ENCODE results near the gene KRT86. TPM values are rescaled to one million over a fixed set of nuclear protein-coding genes. Genes with fewer than 3 reads are reported as not detected.

The KRT86 gene
- total and polyA plus RNA-seq, 2 experiments from 2014 or later = 0.16 TPM; not detected in 1

DNA sequence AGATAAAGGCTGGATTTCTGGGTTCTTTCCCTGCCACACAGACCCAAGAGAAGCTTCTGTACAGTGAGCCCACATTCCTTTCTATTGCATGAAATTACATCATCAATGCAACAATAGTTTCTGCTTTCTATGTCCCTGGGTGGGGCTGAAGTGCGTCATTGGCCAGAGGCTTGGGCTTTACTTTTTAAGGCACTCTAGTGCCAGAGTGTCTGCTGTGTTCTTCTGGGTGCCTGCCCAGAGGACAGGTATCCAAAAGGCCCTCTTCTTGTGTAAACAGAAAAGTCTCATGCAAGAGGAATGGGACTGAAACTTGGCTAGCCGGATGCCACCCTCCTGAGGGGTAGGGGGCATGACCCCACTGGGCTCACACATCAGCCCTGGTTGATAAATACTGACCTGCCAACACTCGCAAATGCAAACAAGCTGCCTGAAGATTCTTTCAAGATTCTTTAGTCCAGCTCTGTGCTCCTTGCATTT is 5.9 kb downstream of the KRT86 start:
- H3K9me3 Mint-ChIP-seq = no peaks in the 10 kb centered on the region
- peaks cover 11% of the 10 kb centered on the region for H3K27me3 Mint-ChIP-seq (ENCODE audit: insufficient read depth, low read depth, poor library complexity)
- Histone ChIP-seq H3K4me3 (no peak overlapping the region), H3K27me3 (ENCODE audit: insufficient read depth) (peaks cover 11% of the 10 kb centered on the region), H3K4me2 (no peak overlapping the region), H3K36me3 (ENCODE audit: insufficient read depth) (no peaks in the 10 kb centered on the region), H3K27ac (ENCODE audit: low read depth) (no peak overlapping the region), H3F3A (replicated peaks; ENCODE audit: low read depth) (no peaks in the 10 kb centered on the region), H2AFZ (no peak overlapping the region), H3K4me1 (ENCODE audit: insufficient read depth) (no peaks in the 10 kb centered on the region; the same call in 1 of the 2 replicates), H3K79me2 (replicated peaks; ENCODE audit: insufficient read depth) (no peaks in the 10 kb centered on the region), H3K9me2 (ENCODE audit: insufficient read depth) (0 out of 2 replicates have a peak, but pooled peaks cover 3% of the 10 kb centered on the region), H4K20me1 (replicated peaks; ENCODE audit: insufficient read depth) (no peaks in the 10 kb centered on the region)
- DNase-seq (ENCODE audit: low spot score) (no peak), ATAC-seq (no peak)
- TF ChIP-seq EZH2phosphoT487 (IDR thresholded peaks at IDR 0.05; ENCODE audit: unreplicated experiment) (no peak), ZNF331 (CRISPR knock-in tag; IDR thresholded peaks at IDR 0.05; ENCODE audit: low read depth) (no peak), ZNF114 (CRISPR knock-in tag; IDR thresholded peaks at IDR 0.05) (no peak), JUNB (IDR thresholded peaks at IDR 0.05; ENCODE audit: unreplicated experiment) (no peak), POLR2AphosphoS5 (IDR thresholded peaks at IDR 0.05; ENCODE audit: low read depth) (no peak), EZH2 (IDR thresholded peaks at IDR 0.05; ENCODE audit: low read depth, unreplicated experiment) (no peak), NANOG (IDR thresholded peaks at IDR 0.05; ENCODE audit: borderline replicate concordance) (no peak)
- TF ChIP-seq, protein P1, sequence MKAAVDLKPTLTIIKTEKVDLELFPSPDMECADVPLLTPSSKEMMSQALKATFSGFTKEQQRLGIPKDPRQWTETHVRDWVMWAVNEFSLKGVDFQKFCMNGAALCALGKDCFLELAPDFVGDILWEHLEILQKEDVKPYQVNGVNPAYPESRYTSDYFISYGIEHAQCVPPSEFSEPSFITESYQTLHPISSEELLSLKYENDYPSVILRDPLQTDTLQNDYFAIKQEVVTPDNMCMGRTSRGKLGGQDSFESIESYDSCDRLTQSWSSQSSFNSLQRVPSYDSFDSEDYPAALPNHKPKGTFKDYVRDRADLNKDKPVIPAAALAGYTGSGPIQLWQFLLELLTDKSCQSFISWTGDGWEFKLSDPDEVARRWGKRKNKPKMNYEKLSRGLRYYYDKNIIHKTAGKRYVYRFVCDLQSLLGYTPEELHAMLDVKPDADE (IDR thresholded peaks at IDR 0.05) = no peak
- TF ChIP-seq, protein P2, sequence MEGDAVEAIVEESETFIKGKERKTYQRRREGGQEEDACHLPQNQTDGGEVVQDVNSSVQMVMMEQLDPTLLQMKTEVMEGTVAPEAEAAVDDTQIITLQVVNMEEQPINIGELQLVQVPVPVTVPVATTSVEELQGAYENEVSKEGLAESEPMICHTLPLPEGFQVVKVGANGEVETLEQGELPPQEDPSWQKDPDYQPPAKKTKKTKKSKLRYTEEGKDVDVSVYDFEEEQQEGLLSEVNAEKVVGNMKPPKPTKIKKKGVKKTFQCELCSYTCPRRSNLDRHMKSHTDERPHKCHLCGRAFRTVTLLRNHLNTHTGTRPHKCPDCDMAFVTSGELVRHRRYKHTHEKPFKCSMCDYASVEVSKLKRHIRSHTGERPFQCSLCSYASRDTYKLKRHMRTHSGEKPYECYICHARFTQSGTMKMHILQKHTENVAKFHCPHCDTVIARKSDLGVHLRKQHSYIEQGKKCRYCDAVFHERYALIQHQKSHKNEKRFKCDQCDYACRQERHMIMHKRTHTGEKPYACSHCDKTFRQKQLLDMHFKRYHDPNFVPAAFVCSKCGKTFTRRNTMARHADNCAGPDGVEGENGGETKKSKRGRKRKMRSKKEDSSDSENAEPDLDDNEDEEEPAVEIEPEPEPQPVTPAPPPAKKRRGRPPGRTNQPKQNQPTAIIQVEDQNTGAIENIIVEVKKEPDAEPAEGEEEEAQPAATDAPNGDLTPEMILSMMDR (conservative IDR thresholded peaks at IDR 0.05; ENCODE audit: low read depth in 2 of 2) = no peak
- TF ChIP-seq, protein P3, sequence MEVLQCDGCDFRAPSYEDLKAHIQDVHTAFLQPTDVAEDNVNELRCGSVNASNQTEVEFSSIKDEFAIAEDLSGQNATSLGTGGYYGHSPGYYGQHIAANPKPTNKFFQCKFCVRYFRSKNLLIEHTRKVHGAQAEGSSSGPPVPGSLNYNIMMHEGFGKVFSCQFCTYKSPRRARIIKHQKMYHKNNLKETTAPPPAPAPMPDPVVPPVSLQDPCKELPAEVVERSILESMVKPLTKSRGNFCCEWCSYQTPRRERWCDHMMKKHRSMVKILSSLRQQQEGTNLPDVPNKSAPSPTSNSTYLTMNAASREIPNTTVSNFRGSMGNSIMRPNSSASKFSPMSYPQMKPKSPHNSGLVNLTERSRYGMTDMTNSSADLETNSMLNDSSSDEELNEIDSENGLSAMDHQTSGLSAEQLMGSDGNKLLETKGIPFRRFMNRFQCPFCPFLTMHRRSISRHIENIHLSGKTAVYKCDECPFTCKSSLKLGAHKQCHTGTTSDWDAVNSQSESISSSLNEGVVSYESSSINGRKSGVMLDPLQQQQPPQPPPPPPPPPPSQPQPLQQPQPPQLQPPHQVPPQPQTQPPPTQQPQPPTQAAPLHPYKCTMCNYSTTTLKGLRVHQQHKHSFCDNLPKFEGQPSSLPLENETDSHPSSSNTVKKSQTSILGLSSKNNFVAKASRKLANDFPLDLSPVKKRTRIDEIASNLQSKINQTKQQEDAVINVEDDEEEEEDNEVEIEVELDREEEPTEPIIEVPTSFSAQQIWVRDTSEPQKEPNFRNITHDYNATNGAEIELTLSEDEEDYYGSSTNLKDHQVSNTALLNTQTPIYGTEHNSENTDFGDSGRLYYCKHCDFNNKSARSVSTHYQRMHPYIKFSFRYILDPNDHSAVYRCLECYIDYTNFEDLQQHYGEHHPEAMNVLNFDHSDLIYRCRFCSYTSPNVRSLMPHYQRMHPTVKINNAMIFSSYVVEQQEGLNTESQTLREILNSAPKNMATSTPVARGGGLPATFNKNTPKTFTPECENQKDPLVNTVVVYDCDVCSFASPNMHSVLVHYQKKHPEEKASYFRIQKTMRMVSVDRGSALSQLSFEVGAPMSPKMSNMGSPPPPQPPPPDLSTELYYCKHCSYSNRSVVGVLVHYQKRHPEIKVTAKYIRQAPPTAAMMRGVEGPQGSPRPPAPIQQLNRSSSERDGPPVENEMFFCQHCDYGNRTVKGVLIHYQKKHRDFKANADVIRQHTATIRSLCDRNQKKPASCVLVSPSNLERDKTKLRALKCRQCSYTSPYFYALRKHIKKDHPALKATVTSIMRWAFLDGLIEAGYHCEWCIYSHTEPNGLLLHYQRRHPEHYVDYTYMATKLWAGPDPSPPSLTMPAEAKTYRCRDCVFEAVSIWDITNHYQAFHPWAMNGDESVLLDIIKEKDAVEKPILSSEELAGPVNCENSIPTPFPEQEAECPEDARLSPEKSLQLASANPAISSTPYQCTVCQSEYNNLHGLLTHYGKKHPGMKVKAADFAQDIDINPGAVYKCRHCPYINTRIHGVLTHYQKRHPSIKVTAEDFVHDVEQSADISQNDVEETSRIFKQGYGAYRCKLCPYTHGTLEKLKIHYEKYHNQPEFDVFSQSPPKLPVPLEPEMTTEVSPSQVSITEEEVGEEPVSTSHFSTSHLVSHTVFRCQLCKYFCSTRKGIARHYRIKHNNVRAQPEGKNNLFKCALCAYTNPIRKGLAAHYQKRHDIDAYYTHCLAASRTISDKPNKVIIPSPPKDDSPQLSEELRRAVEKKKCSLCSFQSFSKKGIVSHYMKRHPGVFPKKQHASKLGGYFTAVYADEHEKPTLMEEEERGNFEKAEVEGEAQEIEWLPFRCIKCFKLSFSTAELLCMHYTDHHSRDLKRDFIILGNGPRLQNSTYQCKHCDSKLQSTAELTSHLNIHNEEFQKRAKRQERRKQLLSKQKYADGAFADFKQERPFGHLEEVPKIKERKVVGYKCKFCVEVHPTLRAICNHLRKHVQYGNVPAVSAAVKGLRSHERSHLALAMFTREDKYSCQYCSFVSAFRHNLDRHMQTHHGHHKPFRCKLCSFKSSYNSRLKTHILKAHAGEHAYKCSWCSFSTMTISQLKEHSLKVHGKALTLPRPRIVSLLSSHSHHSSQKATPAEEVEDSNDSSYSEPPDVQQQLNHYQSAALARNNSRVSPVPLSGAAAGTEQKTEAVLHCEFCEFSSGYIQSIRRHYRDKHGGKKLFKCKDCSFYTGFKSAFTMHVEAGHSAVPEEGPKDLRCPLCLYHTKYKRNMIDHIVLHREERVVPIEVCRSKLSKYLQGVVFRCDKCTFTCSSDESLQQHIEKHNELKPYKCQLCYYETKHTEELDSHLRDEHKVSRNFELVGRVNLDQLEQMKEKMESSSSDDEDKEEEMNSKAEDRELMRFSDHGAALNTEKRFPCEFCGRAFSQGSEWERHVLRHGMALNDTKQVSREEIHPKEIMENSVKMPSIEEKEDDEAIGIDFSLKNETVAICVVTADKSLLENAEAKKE (CRISPR knock-in tag; IDR thresholded peaks at IDR 0.05) = no peak
- TF ChIP-seq, protein P4, sequence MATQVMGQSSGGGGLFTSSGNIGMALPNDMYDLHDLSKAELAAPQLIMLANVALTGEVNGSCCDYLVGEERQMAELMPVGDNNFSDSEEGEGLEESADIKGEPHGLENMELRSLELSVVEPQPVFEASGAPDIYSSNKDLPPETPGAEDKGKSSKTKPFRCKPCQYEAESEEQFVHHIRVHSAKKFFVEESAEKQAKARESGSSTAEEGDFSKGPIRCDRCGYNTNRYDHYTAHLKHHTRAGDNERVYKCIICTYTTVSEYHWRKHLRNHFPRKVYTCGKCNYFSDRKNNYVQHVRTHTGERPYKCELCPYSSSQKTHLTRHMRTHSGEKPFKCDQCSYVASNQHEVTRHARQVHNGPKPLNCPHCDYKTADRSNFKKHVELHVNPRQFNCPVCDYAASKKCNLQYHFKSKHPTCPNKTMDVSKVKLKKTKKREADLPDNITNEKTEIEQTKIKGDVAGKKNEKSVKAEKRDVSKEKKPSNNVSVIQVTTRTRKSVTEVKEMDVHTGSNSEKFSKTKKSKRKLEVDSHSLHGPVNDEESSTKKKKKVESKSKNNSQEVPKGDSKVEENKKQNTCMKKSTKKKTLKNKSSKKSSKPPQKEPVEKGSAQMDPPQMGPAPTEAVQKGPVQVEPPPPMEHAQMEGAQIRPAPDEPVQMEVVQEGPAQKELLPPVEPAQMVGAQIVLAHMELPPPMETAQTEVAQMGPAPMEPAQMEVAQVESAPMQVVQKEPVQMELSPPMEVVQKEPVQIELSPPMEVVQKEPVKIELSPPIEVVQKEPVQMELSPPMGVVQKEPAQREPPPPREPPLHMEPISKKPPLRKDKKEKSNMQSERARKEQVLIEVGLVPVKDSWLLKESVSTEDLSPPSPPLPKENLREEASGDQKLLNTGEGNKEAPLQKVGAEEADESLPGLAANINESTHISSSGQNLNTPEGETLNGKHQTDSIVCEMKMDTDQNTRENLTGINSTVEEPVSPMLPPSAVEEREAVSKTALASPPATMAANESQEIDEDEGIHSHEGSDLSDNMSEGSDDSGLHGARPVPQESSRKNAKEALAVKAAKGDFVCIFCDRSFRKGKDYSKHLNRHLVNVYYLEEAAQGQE (IDR thresholded peaks at IDR 0.05; ENCODE audit: unreplicated experiment) = no peak
- no peaks in the 10 kb centered on the region for H3K36me3 Mint-ChIP-seq (ENCODE audit: low read depth)
- H3K27ac Mint-ChIP-seq = no peak overlapping the region
- H3K4me1 Mint-ChIP-seq = no peaks in the 10 kb centered on the region
- no peak overlapping the region for H3K4me3 Mint-ChIP-seq
